Endothelial cell of umbilical vein (primary cell): ENCODE measurements around the gene RBKS. TPM values are rescaled to one million over a fixed set of nuclear protein-coding genes. Genes with fewer than 3 reads are reported as not detected.

Experiments used
- BruUV-seq: library from RNA; stranded (reverse); fragments of 400-500 nt; replicated peaks from 2 replicates; lab custom pipeline; 2021; lab: Mats Ljungman, UMichigan
- CTCF ChIA-PET: fragments of 300-600, 350-600 bp; sonication (Branson Sonifier 250); formaldehyde crosslinking; loops from one replicate; lab custom pipeline; 2021; ENCODE audit warnings: antibody characterized with exemption, inconsistent platforms; lab: Charles Lee
- POLR2A ChIA-PET: fragments of 300-600, 350-600 bp; sonication (Branson Sonifier 250); formaldehyde crosslinking; loops from one replicate; lab custom pipeline; 2021; ENCODE audit warnings: antibody characterized with exemption, inconsistent platforms; lab: Charles Lee
- DNase-seq: peaks from one replicate; pipeline ENCODE4 v3.0.0-alpha.2; 2011; ENCODE audit warnings: low read depth, low spot score
- FAIRE-seq: peaks from 2 replicates; lab custom pipeline; 2011; peaks lifted over from hg19 to GRCh38; lab: Jason Lieb, UNC
- H2AFZ ChIP-seq: 2 replicates; pipeline ENCODE4 v1.6.0; 2012; ENCODE audit warnings: low read depth, low read length, control low read depth, inconsistent platforms
- H3K27ac ChIP-seq: 2 replicates; pipeline ENCODE4 v1.5.1; 2011; ENCODE audit warnings: low read depth, mild to moderate bottlenecking, control low read depth, low read length, moderate library complexity; ENCODE audit not compliant: insufficient read depth
- H3K27me3 ChIP-seq, 2 experiments: 2 replicates each; pipeline versions ENCODE4 v1.6.0 to v1.6.1; 2011; ENCODE audit warnings: low read length in 2 of 2, mixed read lengths in 1 of 2; ENCODE audit not compliant: control insufficient read depth in 2 of 2, insufficient read depth in 2 of 2
- H3K36me3 ChIP-seq, 2 experiments: 2 replicates in 1 of 2; 3 replicates in 1 of 2; pipeline ENCODE4 v1.5.1; 2011; ENCODE audit warnings: low read length in 2 of 2, mild to moderate bottlenecking in 1 of 2, moderate library complexity in 1 of 2; ENCODE audit not compliant: control insufficient read depth in 2 of 2, insufficient read depth in 2 of 2; ENCODE audit errors: extremely low read depth in 1 of 2
- H3K4me1 ChIP-seq: 3 replicates; pipeline ENCODE4 v1.5.1; 2011; ENCODE audit warnings: mild to moderate bottlenecking, low read length; ENCODE audit not compliant: control insufficient read depth, insufficient read depth; ENCODE audit errors: extremely low read depth
- H3K4me2 ChIP-seq: 2 replicates; pipeline ENCODE4 v1.6.1; 2011; ENCODE audit warnings: low read length, control low read depth, mixed read lengths; ENCODE audit not compliant: insufficient read depth
- H3K4me3 ChIP-seq, 3 experiments: fragments of 200-600 bp in 1 of 3; sonication (generic), shearing (Covaris generic) in 1 of 3; replicated peaks in 1 of 3; 2 replicates each; pipeline ENCODE4 v1.5.1; 2011 to 2016; ENCODE audit warnings: control low read depth in 3 of 3, low read length in 3 of 3, mild to moderate bottlenecking in 2 of 3, inconsistent platforms in 1 of 3, low read depth in 1 of 3, moderate library complexity in 1 of 3; ENCODE audit not compliant: insufficient read depth in 1 of 3
- H3K79me2 ChIP-seq: 2 replicates; pipeline ENCODE4 v1.6.0; 2012; ENCODE audit warnings: low read length, inconsistent platforms; ENCODE audit not compliant: control insufficient read depth, insufficient read depth
- H3K9ac ChIP-seq: replicated peaks from 2 replicates; pipeline ENCODE3; 2011; ENCODE audit warnings: low read length, control low read depth; ENCODE audit not compliant: insufficient read depth; ENCODE audit errors: extremely low read depth
- H3K9me1 ChIP-seq: replicated peaks from 3 replicates; pipeline ENCODE4 v1.6.0; 2011; ENCODE audit warnings: mild to moderate bottlenecking, low read length; ENCODE audit not compliant: control insufficient read depth, insufficient read depth; ENCODE audit errors: extremely low read depth
- H3K9me3 ChIP-seq: replicated peaks from 2 replicates; pipeline ENCODE4 v1.5.1; 2012; ENCODE audit warnings: low read length, inconsistent platforms; ENCODE audit not compliant: control insufficient read depth, insufficient read depth
- H4K20me1 ChIP-seq: replicated peaks from 2 replicates; pipeline ENCODE3; 2011; ENCODE audit warnings: mild to moderate bottlenecking, low read length; ENCODE audit not compliant: control insufficient read depth, insufficient read depth; ENCODE audit errors: extremely low read depth
- EZH2 ChIP-seq: IDR thresholded peaks from 2 replicates; pipeline ENCODE4 v1.6.1; 2012; ENCODE audit warnings: borderline replicate concordance, low read depth, mild to moderate bottlenecking, moderate library complexity, low read length, inconsistent platforms; ENCODE audit not compliant: severe bottlenecking
- GATA2 ChIP-seq: IDR thresholded peaks from 2 replicates; pipeline ENCODE4 v1.7.0; 2011; ENCODE audit warnings: low read depth, mild to moderate bottlenecking, moderate library complexity, mixed read lengths, low read length; ENCODE audit not compliant: insufficient read length, insufficient read depth
- POLR2A ChIP-seq: IDR thresholded peaks from 2 replicates; pipeline ENCODE4 v1.6.1; 2012; ENCODE audit warnings: low read depth, mild to moderate bottlenecking, control low read depth, low read length
- POLR2AphosphoS5 ChIP-seq: IDR thresholded peaks from 2 replicates; pipeline ENCODE4 v1.6.1; 2012; ENCODE audit warnings: low read depth, mild to moderate bottlenecking, control low read depth, low read length, moderate library complexity; ENCODE audit not compliant: insufficient read depth
- dilution Hi-C: fragments of 300-500 bp; cut with MboI; formaldehyde crosslinking; loops from one replicate; pipeline ENCODE4 v1.15.0; 2019; ENCODE audit warnings: low sequenced_read_pairs; ENCODE audit not compliant: extremely low pct_ligation_motif_present
- intact Hi-C: fragments of 100-400 bp; cut with micrococcal nuclease; formaldehyde crosslinking; loops from one replicate; pipeline ENCODE4 v1.10.0; 2022
- polyA plus RNA-seq, 4 experiments: library from polyadenylated mRNA; depleted of rRNA in 3 of 4; stranded (reverse) in 3 of 4; unstranded in 1 of 4; fragments of >200 nt; gene quantifications; 2 replicates each; pipeline versions ENCODE4 v1.2.1 to v1.2.3, GENCODE V29; 2011 to 2012; ENCODE audit warnings: missing spikeins in 1 of 4
- total RNA-seq: library from RNA; stranded (reverse); gene quantifications from 2 replicates; pipeline ENCODE4 v1.2.3, GENCODE V29; 2021
- TF ChIP-seq, protein P1 (sequence below), 2 donors: IDR thresholded peaks; 1 replicate in 1 of 2; 2 replicates in 1 of 2; pipeline ENCODE4 v1.5.1; 2011; ENCODE audit warnings: low read length in 2 of 2, mild to moderate bottlenecking in 2 of 2, moderate library complexity in 2 of 2, control low read depth in 1 of 2, inconsistent platforms in 1 of 2, low read depth in 1 of 2; ENCODE audit not compliant: insufficient read depth in 1 of 2; ENCODE audit errors: extremely low read depth in 1 of 2

Gene RBKS
- total and polyA plus RNA-seq, 2 donors (not counting 3 experiments of a cell fraction or from before 2014, with no cell fraction given) = 0.64 to 1.8 TPM

DNA sequence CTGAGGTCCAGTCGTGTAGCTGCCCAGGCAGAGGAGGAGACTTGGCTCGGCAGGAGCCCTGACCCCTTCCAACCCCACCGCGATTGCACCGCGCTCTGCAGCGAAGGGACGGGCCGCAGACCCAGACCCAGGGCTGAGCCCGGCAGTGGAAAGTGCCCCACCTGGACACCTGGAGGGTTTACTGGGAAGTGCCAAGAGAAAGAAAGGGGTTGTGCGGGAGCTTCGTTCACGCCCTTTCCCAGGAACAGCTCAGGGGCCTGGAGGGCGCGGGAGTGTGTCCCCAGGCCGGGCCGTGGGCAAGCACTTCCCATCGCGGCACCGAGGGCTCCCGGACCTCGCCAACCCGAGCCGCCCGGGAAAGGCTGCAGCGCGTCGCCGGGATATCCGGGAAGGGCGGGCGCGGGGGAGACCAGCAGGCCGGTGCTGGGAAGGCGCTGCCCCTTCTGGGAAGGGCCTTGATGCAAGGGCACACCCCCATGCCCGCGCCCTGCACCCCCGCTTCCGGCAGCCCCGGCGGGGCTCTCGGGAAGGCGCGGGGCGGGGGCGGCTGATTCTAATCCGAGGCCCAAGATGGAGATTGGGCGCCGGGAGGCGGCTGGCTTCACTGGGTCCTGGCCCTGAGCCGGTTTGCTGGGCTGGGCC, 154.8 kb downstream of the RBKS start:
- H3K4me3 ChIP-seq = peak overlapping the region in 2 of 3 experiments; percentile 7 to 20
- TF ChIP-seq POLR2A (peak; percentile 34), POLR2AphosphoS5 (peak; percentile 72)
- TF ChIP-seq, protein P1, sequence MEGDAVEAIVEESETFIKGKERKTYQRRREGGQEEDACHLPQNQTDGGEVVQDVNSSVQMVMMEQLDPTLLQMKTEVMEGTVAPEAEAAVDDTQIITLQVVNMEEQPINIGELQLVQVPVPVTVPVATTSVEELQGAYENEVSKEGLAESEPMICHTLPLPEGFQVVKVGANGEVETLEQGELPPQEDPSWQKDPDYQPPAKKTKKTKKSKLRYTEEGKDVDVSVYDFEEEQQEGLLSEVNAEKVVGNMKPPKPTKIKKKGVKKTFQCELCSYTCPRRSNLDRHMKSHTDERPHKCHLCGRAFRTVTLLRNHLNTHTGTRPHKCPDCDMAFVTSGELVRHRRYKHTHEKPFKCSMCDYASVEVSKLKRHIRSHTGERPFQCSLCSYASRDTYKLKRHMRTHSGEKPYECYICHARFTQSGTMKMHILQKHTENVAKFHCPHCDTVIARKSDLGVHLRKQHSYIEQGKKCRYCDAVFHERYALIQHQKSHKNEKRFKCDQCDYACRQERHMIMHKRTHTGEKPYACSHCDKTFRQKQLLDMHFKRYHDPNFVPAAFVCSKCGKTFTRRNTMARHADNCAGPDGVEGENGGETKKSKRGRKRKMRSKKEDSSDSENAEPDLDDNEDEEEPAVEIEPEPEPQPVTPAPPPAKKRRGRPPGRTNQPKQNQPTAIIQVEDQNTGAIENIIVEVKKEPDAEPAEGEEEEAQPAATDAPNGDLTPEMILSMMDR (IDR thresholded peaks at IDR 0.05; ENCODE audit: extremely low read depth in 1 of 2, insufficient read depth in 1 of 2, low read depth in 1 of 2, low read length in 2 of 2) = no peak
- H3K27ac ChIP-seq = peak overlapping the region; percentile 35
- H3K36me3 ChIP-seq = no peaks in the 10 kb centered on the region
- H3K4me2 ChIP-seq = peak overlapping the region; percentile 49
- peak; percentile 46 for DNase-seq
- H4K20me1 ChIP-seq = no peaks in the 10 kb centered on the region
- H3K9ac ChIP-seq = peak overlapping the region; percentile 52
- no peaks in the 10 kb centered on the region for H3K79me2 ChIP-seq
- peak; percentile 35 for FAIRE-seq
- H3K4me1 ChIP-seq = peaks cover 31% of the 10 kb centered on the region
- ChIA-PET POLR2A (no interaction called here), CTCF (interaction anchor here (0.8 to 4.4 kb wide), 2 partner anchors 12 to 656 kb away, joined by 4 to 48 read pairs; no protein-coding TSS in a partner anchor)
- intact Hi-C loops (no loop called here), dilution Hi-C loops (loop anchor here (25.0 kb wide), 1 partner anchor 677 kb away; no protein-coding TSS in a partner anchor)
- no peaks in the 10 kb centered on the region for H3K9me3 ChIP-seq
- no peaks in the 10 kb centered on the region for H3K27me3 ChIP-seq
- H3K9me1 ChIP-seq = no peaks in the 10 kb centered on the region
- H2AFZ ChIP-seq = peak overlapping the region; percentile 97
- BruUV-seq = TSS peak; percentile 60

DNA sequence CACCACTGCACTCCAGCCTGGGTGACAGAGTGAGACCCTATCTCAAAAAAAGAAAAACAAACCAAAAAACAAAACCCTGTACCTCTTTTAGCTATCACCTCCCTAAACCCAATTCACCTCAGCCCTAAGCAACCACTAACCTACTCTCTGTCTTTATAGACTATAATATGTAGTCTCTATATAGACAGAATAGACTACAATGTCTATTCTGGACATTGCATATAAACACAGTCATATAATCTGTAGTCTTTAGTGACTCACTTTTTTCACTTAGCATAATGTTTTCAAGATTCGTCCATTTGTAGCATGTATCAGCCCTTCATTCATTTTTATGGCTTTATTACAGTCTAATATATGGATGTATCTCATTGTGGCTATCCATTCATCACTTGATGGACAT, 155.9 kb downstream of the RBKS start:
- DNase-seq (no peak), FAIRE-seq (peak; percentile 70)
- BruUV-seq = no TSS peak
- ChIA-PET CTCF (interaction anchor here (3.3 kb wide), 1 partner anchor 11 kb away, joined by 21 read pairs; no protein-coding TSS in a partner anchor), POLR2A (no interaction called here)
- no peak overlapping the region for H3K27ac ChIP-seq
- no peak overlapping the region for H2AFZ ChIP-seq
- no peak overlapping the region for H3K4me3 ChIP-seq
- peaks cover 39% of the 10 kb centered on the region for H3K4me1 ChIP-seq
- no peaks in the 10 kb centered on the region for H3K36me3 ChIP-seq
- no peaks in the 10 kb centered on the region for H4K20me1 ChIP-seq
- H3K27me3 ChIP-seq = no peaks in the 10 kb centered on the region
- H3K9me1 ChIP-seq = no peaks in the 10 kb centered on the region
- H3K4me2 ChIP-seq = no peak overlapping the region
- no peaks in the 10 kb centered on the region for H3K79me2 ChIP-seq
- dilution Hi-C loops (loop anchor here (25.0 kb wide), 1 partner anchor 678 kb away; no protein-coding TSS in a partner anchor), intact Hi-C loops (no loop called here)
- no peak overlapping the region for H3K9ac ChIP-seq
- H3K9me3 ChIP-seq = no peaks in the 10 kb centered on the region
- TF ChIP-seq EZH2 (no peak), GATA2 (no peak)

Other genes with a start within 250 kb of the RBKS start
- 30.2 and 30.3 TPM in 2 replicates for gene SUPT7L, start 226.8 kb downstream of the RBKS start, total RNA-seq
- gene SUPT7L, start 226.8 kb downstream of the RBKS start, polyA plus RNA-seq = 39.3 and 44.5 TPM in 2 replicates
- 26.2 and 28.4 TPM in 2 replicates for gene SLC4A1AP, start 226.5 kb downstream of the RBKS start, total RNA-seq
- 9.1 and 9.5 TPM in 2 replicates for gene SLC4A1AP, start 226.5 kb downstream of the RBKS start, polyA plus RNA-seq
- 96.7 and 97.4 TPM in 2 replicates for gene MRPL33, start 118.7 kb downstream of the RBKS start, total RNA-seq
- 22.7 and 36.1 TPM in 2 replicates for gene MRPL33, start 118.7 kb downstream of the RBKS start, polyA plus RNA-seq
- 26.9 and 27.6 TPM in 2 replicates for gene BABAM2, start 342 bp upstream of the RBKS start, total RNA-seq
- gene BABAM2, start 342 bp upstream of the RBKS start, polyA plus RNA-seq = 19.5 and 19.9 TPM in 2 replicates